Myocyte (in vitro differentiated cells): Measurements from ENCODE around the gene SCNN1B. TPM values are rescaled to one million over a fixed set of nuclear protein-coding genes. Genes with fewer than 3 reads are reported as not detected.
"Not testable (repeated sequence)": the region's sequence is repeated elsewhere in the genome, so short reads cannot be mapped to it uniquely, and the experiment has no call there.

Experiments
- DNase-seq: peaks from one replicate; pipeline ENCODE4 v3.0.0-alpha.2; 2012; ENCODE audit warnings: low read depth
- total RNA-seq: library from RNA; depleted of rRNA; stranded (reverse); fragments of >200 nt; gene quantifications from 2 replicates; pipeline ENCODE4 v1.2.3, GENCODE V29; 2014

The SCNN1B gene
- total RNA-seq, 1 donor from 2014 or later, result not detected

GRCh38 chr16:23377071-23377931 is 75.2 kb downstream of the SCNN1B start:
- no peak for DNase-seq

- no peak for DNase-seq
These were observed 76.2 kb downstream of the SCNN1B start for GRCh38 chr16:23378256-23378655.

- DNase-seq, result no peak
These were observed 76.8 kb downstream of the SCNN1B start for GRCh38 chr16:23378921-23379320.

GRCh38 chr16:23379707-23380106 is 77.6 kb downstream of the SCNN1B start:
- DNase-seq, result no peak

GRCh38 chr16:23380501-23380951 is 78.4 kb downstream of the SCNN1B start:
- no peak for DNase-seq

GRCh38 chr16:23381702-23382101 is 79.6 kb downstream of the SCNN1B start:
- DNase-seq, result not testable (repeated sequence)

- no peak for DNase-seq
These were observed 80.2 kb downstream of the SCNN1B start for GRCh38 chr16:23382279-23382678.

- no peak for DNase-seq
These were observed 81.8 kb downstream of the SCNN1B start for GRCh38 chr16:23383881-23384280.

- no peak for DNase-seq
These were observed 82.8 kb downstream of the SCNN1B start for GRCh38 chr16:23384878-23385277.

- DNase-seq, result no peak
These were observed 83.3 kb downstream of the SCNN1B start for GRCh38 chr16:23385441-23385840.

- no peak for DNase-seq
These were observed 85.6 kb downstream of the SCNN1B start for GRCh38 chr16:23387666-23388065.

- DNase-seq, result no peak
These were observed 86.7 kb downstream of the SCNN1B start for GRCh38 chr16:23388786-23389185.

GRCh38 chr16:23389201-23389600 is 87.1 kb downstream of the SCNN1B start:
- DNase-seq, result no peak

GRCh38 chr16:23389936-23390335 is 87.8 kb downstream of the SCNN1B start:
- DNase-seq, result not testable (repeated sequence)

- DNase-seq, result no peak
These were observed 89.5 kb downstream of the SCNN1B start for GRCh38 chr16:23391381-23392222.

GRCh38 chr16:23392223-23392600 is 90.1 kb downstream of the SCNN1B start:
- peak; percentile 9 for DNase-seq

- no peak for DNase-seq
These were observed 92.2 kb downstream of the SCNN1B start for GRCh38 chr16:23394141-23394831.

GRCh38 chr16:23395732-23396131 is 93.6 kb downstream of the SCNN1B start:
- no peak for DNase-seq

GRCh38 chr16:23397464-23397863 is 95.4 kb downstream of the SCNN1B start:
- DNase-seq, result no peak

GRCh38 chr16:23398987-23399805 is 97.1 kb downstream of the SCNN1B start:
- DNase-seq, result no peak

GRCh38 chr16:23400447-23400846 is 98.3 kb downstream of the SCNN1B start:
- DNase-seq, result peak; percentile 42
